GM12873 (cell line): ENCODE results near the gene KCNJ6.

Experiments used
- CTCF ChIP-seq: IDR thresholded peaks from 2 replicates; pipeline ENCODE4 v1.5.1; 2012; ENCODE audit warnings: low read depth, mild to moderate bottlenecking, moderate library complexity, low read length, control low read depth; ENCODE audit not compliant: insufficient read depth; ENCODE audit errors: missing control alignments

Gene KCNJ6

GRCh38 chr21:37905291-37905690, 11.0 kb downstream of the KCNJ6 start:
- no peak for TF ChIP-seq CTCF

- TF ChIP-seq CTCF, result no peak
These were observed 11.4 kb downstream of the KCNJ6 start for GRCh38 chr21:37904856-37905255.

DNA sequence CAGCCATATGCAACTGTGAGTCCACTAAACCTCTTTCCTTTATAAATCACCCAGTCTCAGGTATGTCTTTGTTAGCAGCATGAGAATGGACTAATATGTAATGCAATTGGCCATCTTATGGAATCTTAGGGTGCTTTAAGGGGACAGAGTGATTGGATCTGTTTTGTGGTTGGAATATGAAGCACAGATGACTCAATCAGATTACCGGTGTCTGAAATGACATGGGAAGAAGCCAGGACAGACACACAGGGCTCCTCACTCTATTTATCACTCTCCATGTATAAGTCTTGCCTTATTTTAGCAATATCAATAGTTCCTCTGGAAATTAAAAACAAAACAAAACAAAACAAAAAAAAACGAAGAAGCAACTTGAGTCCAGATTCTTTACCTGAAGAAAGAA, 12.9 kb downstream of the KCNJ6 start:
- no peak for TF ChIP-seq CTCF

DNA sequence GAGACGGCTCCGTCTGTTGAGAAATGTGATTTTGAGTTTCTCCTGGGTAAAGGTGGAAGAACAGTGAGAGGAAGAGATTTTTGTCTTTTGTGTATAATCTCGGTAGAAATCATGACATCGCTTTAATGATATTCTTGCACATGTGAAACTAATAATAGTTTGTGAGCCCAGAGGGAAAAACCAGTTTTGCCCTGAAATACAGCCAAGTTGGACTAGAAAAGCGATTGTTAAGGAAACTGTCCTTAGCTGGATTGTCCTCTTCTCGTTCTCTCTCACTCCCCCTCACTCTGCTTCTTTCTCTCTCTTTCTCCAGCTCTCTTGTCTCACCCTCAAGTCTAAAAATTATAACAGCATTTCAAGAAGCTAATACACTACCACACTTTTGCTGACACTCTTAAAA, 17.1 kb downstream of the KCNJ6 start:
- no peak for TF ChIP-seq CTCF

DNA sequence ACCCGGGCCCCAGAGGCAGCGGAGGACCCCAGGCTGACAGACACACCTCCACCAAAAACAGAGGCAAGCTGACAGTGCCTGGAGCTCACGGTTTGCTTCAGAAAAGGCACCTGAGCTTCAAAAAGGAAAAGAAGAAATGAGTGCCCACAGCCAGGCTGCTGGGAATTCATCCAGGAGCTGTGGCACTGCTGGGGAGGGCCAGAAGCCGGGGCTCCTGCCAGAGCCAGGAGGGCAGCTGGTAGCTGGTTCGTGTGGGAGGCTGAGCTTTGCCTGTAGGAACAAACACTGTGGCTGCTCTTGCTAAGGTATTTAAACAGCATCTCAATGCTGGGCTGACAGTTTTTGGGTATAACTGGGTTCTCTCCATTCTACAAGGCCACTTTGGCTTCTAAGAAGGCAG, 19.5 kb downstream of the KCNJ6 start:
- no peak for TF ChIP-seq CTCF

GRCh38 chr21:37891972-37892371, 24.3 kb downstream of the KCNJ6 start:
- TF ChIP-seq CTCF, result no peak

DNA sequence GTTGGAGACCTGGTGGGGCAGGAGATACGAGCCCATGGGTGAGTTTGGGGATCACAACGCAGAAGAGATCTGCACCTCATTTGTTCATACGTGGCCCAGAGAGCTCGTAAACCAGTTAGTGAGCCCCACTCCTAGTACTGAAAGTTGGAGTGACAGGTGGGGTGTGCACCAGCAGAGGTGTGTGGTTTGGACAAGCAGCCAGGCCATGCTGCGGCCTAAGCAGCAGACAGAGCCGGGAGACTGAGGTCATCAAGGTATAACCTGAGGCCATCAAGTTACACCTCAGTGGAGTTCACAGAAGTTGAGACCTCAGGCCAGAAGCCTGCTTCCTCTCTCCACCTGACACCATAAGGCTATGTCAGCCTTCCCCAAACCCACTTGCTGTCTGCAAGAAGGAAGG, 27.6 kb downstream of the KCNJ6 start:
- TF ChIP-seq CTCF, result no peak
